Measurements from ENCODE around the gene SLC2A10. TPM values are rescaled to one million over a fixed set of nuclear protein-coding genes. Genes with fewer than 3 reads are reported as not detected.

SLC2A10 gene
- total RNA-seq, 2 donors from 2014 or later, result not detected

DNA sequence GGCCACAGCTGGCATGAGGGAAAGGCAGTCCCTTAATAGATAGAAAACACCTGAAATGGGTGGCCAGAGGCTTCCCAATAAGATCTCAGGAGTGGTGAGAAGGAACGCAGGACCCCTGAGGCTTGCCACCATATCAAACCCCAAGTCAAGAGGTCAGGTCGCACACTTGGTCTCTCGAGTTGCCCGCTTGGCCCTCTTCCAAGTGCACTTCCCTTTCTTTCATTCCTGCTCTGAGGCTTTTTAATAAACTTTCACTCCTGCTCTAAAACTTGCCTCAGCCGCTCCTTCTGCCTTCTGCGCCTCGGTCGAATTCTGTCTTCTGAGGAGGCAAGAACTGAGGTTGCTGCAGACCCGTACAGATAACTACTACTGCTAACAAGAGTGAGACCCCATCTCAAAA, 64.2 kb downstream of the SLC2A10 start:
- Mint-ChIP-seq H3K27me3 (peaks cover 48% of the 10 kb centered on the region), H3K4me3 (no peak overlapping the region), H3K4me1 (peaks cover 5% of the 10 kb centered on the region), H3K36me3 (ENCODE audit: low read depth) (no peaks in the 10 kb centered on the region), H3K27ac (no peak overlapping the region), H3K9me3 (no peaks in the 10 kb centered on the region)
- no peak for ATAC-seq (replicated peaks)

DNA sequence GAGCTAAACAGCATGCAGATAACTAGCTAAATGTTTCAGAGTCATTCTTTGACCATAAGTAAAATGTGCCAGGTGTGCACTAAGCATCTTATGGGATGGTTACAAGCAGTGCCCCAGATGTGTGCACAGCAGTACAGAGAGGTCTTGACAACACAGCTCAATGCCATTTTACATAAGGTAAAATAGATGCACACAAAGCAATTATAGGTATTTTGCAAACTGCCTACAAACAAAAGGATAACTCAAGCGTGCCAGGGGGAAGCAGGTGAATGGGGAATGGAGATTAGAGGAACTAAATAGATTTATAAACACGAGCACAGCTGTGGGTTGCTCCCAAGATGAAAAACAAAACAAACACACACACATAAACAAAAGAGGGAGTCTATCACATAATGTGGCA, 64.8 kb downstream of the SLC2A10 start:
- H3K36me3 Mint-ChIP-seq (ENCODE audit: low read depth), result no peaks in the 10 kb centered on the region
- H3K4me3 Mint-ChIP-seq, result no peak overlapping the region
- H3K27me3 Mint-ChIP-seq, result peaks cover 43% of the 10 kb centered on the region
- no peak for ATAC-seq (replicated peaks)
- H3K27ac Mint-ChIP-seq, result no peak overlapping the region
- H3K9me3 Mint-ChIP-seq, result no peaks in the 10 kb centered on the region
- H3K4me1 Mint-ChIP-seq, result peaks cover 5% of the 10 kb centered on the region

DNA sequence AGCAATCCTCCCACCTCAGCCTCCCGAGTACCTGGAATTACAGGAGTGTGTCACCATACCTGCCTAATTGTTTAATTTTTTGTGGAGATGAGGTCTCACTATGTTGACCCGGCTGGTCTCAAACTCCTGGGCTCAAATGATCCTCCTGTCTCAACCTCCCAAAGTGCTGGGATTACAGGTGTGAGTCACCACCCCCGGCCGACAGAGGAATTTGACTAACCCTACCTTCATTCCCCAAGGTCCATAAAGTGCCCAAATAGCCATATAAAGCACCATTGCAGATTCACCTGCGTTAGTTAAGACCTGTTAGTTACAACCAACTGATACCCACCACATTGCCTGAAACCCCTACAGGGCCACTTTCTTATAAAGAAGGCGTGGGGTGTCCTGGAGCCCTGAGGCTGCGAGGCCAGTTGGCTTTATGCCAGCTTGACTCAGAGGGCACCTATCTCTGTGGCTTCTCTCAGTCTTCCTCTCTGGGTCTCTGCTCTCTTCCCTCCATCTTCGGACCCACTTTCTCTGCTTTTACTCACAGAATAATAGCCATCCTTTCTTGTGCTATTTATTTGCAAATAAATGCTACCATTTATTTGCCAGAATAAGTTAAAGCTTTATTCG, 65.6 kb downstream of the SLC2A10 start:
- Mint-ChIP-seq H3K9me3 (no peaks in the 10 kb centered on the region), H3K27me3 (peaks cover 44% of the 10 kb centered on the region), H3K4me1 (peaks cover 5% of the 10 kb centered on the region), H3K36me3 (ENCODE audit: low read depth) (no peaks in the 10 kb centered on the region), H3K4me3 (no peak overlapping the region), H3K27ac (no peak overlapping the region)
- ATAC-seq (replicated peaks), result no peak

DNA sequence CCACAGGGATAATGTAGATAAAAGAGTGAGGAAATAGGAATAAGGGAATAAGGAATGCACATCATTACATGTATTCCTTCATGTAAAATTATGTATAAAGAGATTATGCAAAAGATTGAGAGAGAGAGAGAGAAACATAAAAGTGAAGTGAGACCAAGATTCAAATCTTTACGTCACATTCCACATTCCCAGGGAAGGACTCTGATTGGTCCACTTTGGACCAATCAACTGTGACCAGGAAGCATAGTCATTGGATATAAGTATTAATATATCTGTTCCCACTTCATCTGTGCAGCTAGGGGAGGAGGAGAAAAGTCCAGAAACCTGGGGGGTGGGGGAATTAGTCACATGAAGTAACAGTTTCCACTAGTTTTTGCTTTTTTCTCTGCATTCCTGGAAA, 66.4 kb downstream of the SLC2A10 start:
- no peak for ATAC-seq (replicated peaks)

DNA sequence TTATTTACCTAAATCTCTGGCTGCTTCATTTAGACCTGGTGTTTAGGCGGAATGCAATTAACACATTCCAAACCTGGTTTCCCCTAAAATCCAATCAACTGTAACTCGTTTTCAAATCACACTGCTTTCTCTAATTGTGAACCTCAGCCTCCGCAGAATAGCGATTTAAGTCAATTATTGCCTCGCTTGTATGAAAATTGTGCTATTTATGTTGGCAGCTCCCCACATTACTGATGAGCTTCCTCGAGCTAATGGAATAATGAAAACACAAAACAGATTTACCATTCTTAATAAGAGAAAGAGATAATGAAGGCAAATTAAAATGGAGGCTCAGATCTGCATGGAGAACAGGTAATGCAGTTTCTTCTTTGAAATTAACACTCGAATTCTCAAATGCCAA, 67.9 kb downstream of the SLC2A10 start:
- no peak overlapping the region for H3K4me3 Mint-ChIP-seq
- H3K36me3 Mint-ChIP-seq (ENCODE audit: low read depth), result no peaks in the 10 kb centered on the region
- H3K27ac Mint-ChIP-seq, result no peak overlapping the region
- peaks cover 38% of the 10 kb centered on the region for H3K27me3 Mint-ChIP-seq
- H3K9me3 Mint-ChIP-seq, result no peaks in the 10 kb centered on the region
- ATAC-seq (replicated peaks), result no peak
- no peaks in the 10 kb centered on the region for H3K4me1 Mint-ChIP-seq

More for the DNA sequence above, 66.4 kb downstream of the SLC2A10 start:
- H3K27me3 Mint-ChIP-seq, result peaks cover 39% of the 10 kb centered on the region
- no peak overlapping the region for H3K4me3 Mint-ChIP-seq
- H3K27ac Mint-ChIP-seq, result no peak overlapping the region
- no peaks in the 10 kb centered on the region for H3K4me1 Mint-ChIP-seq
- no peaks in the 10 kb centered on the region for H3K9me3 Mint-ChIP-seq
- H3K36me3 Mint-ChIP-seq (ENCODE audit: low read depth), result no peaks in the 10 kb centered on the region

DNA sequence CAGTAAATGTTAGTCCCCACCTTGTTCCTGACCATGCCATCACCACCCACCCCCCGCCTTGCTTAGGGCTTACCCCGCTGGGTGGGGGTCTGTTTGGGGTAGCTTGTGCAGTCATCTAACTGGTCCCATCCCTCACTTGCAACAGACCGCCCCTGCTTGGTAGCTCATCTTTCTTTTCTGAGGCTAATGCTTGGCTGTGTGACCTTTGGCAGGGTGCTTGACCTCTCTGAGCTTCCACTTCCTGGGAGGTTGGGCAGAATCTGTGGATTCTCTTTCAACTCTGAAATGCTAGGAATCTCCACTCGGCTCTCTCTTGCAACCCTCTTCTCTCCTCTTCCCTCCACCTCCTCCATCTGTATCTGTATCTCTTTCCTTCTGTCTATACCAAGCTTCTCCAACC, 70.4 kb downstream of the SLC2A10 start:
- no peak overlapping the region for H3K4me3 Mint-ChIP-seq
- no peaks in the 10 kb centered on the region for H3K9me3 Mint-ChIP-seq
- no peak for ATAC-seq (replicated peaks)
- no peak overlapping the region for H3K27ac Mint-ChIP-seq
- H3K27me3 Mint-ChIP-seq, result peaks cover 30% of the 10 kb centered on the region
- H3K4me1 Mint-ChIP-seq, result no peaks in the 10 kb centered on the region
- H3K36me3 Mint-ChIP-seq (ENCODE audit: low read depth), result no peaks in the 10 kb centered on the region

DNA sequence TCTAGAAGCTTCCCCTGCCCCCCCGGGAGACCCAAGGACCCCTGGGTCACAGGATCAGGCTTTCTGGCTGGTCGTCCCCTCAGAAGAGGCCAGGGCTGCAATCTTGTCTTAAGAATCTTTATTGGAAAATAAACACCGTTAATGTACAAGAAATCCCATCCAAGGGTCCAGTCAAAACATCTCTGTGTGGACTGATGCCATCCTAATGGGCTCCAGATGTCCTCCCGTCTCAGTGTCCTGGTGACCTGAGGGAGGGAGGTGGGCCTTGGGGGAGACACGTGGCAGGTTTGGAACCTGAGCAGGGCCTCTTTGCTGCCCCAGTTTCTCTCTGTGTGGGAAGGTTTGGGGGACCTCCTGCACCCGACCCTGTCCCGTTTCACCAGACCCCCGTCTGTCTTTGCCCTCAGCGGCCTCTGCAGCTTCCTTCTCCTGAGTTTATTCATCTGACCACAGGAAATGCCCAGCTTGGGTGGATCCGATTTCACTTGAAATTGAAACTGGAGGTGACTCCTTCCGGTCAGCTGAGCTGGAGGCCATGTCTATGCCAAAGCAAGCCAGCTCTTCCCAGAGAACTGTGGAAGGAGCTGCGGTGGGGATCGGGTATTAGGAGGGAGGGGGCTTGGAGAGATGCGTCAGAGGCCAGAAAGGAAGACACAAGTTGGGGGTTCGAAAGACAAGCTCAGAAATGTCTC, 75.1 kb downstream of the SLC2A10 start:
- Mint-ChIP-seq H3K9me3 (no peaks in the 10 kb centered on the region), H3K36me3 (ENCODE audit: low read depth) (no peaks in the 10 kb centered on the region), H3K27ac (no peak overlapping the region), H3K4me1 (no peaks in the 10 kb centered on the region), H3K27me3 (peaks cover 22% of the 10 kb centered on the region), H3K4me3 (no peak overlapping the region)
- no peak for ATAC-seq (replicated peaks)

Other genes with a start within 250 kb of the SLC2A10 start
- 1 to 10 TPM in 1 of 2 donors, under 1 TPM in 1; 0.76 to 3.0 TPM for gene ZNF334, start 196.1 kb upstream of the SLC2A10 start, total RNA-seq
- gene OCSTAMP, start 159.0 kb upstream of the SLC2A10 start, total RNA-seq, result 1 to 10 TPM in 1 of 2 donors, under 1 TPM in 1; 0.11 to 1.1 TPM
- gene SLC13A3, start 58.2 kb upstream of the SLC2A10 start, total RNA-seq, result not detected
- 10 to 100 TPM; 11.9 to 16.7 TPM for gene TP53RK, start 20.2 kb upstream of the SLC2A10 start, total RNA-seq
- gene EYA2, start 185.2 kb downstream of the SLC2A10 start, total RNA-seq, result under 1 TPM in 1 of 2 donors, not detected in 1; 0.16 TPM